ACC112 (cell line): ENCODE results near the gene CHL1.

ENCODE experiments used
- H2AFZ ChIP-seq: fragments of 200-600 bp; sonication (generic); one replicate; pipeline ENCODE4 v1.6.0; 2017; ENCODE audit warnings: antibody characterized with exemption, low read length; ENCODE audit not compliant: unreplicated experiment
- H3K27ac ChIP-seq: fragments of 200-600 bp; sonication (generic); 2 replicates; pipeline ENCODE4 v1.5.1; 2014; ENCODE audit warnings: low read depth, mild to moderate bottlenecking, antibody characterized with exemption, low read length, moderate library complexity
- H3K27me3 ChIP-seq: fragments of 200-600 bp; sonication (generic); 2 replicates; pipeline ENCODE4 v1.6.1; 2014; ENCODE audit warnings: mild to moderate bottlenecking, antibody characterized with exemption, low read length, moderate library complexity, mixed read lengths; ENCODE audit not compliant: insufficient read depth
- H3K36me3 ChIP-seq: fragments of 200-600 bp; sonication (generic); 2 replicates; pipeline ENCODE4 v1.6.1; 2016; ENCODE audit warnings: mild to moderate bottlenecking, antibody characterized with exemption, low read length, moderate library complexity, mixed read lengths; ENCODE audit not compliant: insufficient read depth
- H3K4me1 ChIP-seq: fragments of 200-600 bp; sonication (generic); one replicate; pipeline ENCODE4 v1.6.1; 2016; ENCODE audit warnings: low read length, mixed read lengths; ENCODE audit not compliant: insufficient read depth, unreplicated experiment, control insufficient read depth
- H3K4me3 ChIP-seq: fragments of 200-600 bp; sonication (generic); 2 replicates; pipeline ENCODE4 v1.5.1; 2014; ENCODE audit warnings: mild to moderate bottlenecking, low read depth, low read length
- H3K79me2 ChIP-seq: fragments of 200-600 bp; sonication (generic); one replicate; pipeline ENCODE4 v1.6.0; 2016; ENCODE audit warnings: low read length; ENCODE audit not compliant: control insufficient read depth, unreplicated experiment, insufficient read depth

CHL1 gene

GRCh38 chr3:196311-197148 lies at the start of gene CHL1:
TSS of gene CHL1 (plus strand) at chr3:196763. CDS start at chr3:319777, 123,014 bp downstream.
- Histone ChIP-seq H3K36me3 (no peaks in the 10 kb centered on the region), H3K27me3 (peaks cover 70% of the 10 kb centered on the region), H2AFZ (peak within 1 kb of the TSS; percentile 40), H3K79me2 (no peaks in the 10 kb centered on the region), H3K27ac (no peak within 1 kb of the TSS), H3K4me3 (peak within 1 kb of the TSS; percentile 69), H3K4me1 (no peaks in the 10 kb centered on the region)

DNA sequence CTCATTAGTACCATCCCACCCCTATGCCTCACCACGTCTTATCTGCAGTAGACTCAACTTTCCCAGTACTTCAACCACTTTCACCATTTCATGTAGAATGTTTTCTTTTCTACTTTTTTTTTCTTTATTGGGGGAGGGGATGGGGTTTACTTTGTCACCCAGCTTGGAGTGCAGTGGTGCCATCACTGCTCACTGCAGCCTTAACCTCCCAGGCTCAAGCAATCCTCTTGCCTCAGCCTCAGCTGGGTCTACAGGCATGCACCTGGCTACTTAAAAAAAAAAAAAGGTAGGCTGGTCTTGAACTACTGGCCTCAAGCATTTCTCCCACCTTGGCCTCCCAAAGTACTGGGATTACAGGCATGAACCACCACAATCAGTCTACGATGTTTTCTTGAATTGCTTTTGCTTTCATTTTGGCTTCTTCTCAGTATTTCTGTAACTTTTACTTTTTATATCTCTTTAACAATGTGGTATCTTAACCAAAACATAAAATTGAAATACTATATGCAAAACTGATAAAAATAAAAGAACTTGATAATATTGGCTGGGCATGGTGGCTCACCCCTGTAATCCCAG lies 44.9 kb upstream of the CHL1 start:
- Histone ChIP-seq H3K36me3 (no peaks in the 10 kb centered on the region), H3K27me3 (no peaks in the 10 kb centered on the region; the same call in 1 of the 2 replicates), H3K4me3 (no peak overlapping the region), H2AFZ (no peak overlapping the region), H3K27ac (no peak overlapping the region), H3K79me2 (no peaks in the 10 kb centered on the region), H3K4me1 (no peaks in the 10 kb centered on the region)

GRCh38 chr3:159974-160373 lies 36.6 kb upstream of the CHL1 start:
- peaks cover 8% of the 10 kb centered on the region; the same call in 1 of the 2 replicates for H3K27me3 ChIP-seq
- no peak overlapping the region for H2AFZ ChIP-seq
- H3K4me3 ChIP-seq: no peak overlapping the region
- no peaks in the 10 kb centered on the region for H3K79me2 ChIP-seq
- no peaks in the 10 kb centered on the region for H3K36me3 ChIP-seq
- no peak overlapping the region for H3K27ac ChIP-seq
- H3K4me1 ChIP-seq: no peaks in the 10 kb centered on the region

- Histone ChIP-seq H3K79me2 (no peaks in the 10 kb centered on the region), H2AFZ (no peak overlapping the region), H3K27ac (no peak overlapping the region), H3K4me3 (no peak overlapping the region), H3K36me3 (no peaks in the 10 kb centered on the region), H3K27me3 (peaks cover 8% of the 10 kb centered on the region), H3K4me1 (no peaks in the 10 kb centered on the region)
These were observed 30.5 kb upstream of the CHL1 start for GRCh38 chr3:166071-166470.

GRCh38 chr3:166799-167198 lies 29.8 kb upstream of the CHL1 start:
- peaks cover 8% of the 10 kb centered on the region for H3K27me3 ChIP-seq
- no peaks in the 10 kb centered on the region for H3K4me1 ChIP-seq
- H3K36me3 ChIP-seq: no peaks in the 10 kb centered on the region
- no peak overlapping the region for H2AFZ ChIP-seq
- no peak overlapping the region for H3K27ac ChIP-seq
- no peaks in the 10 kb centered on the region for H3K79me2 ChIP-seq
- H3K4me3 ChIP-seq: no peak overlapping the region

GRCh38 chr3:173886-174285 lies 22.7 kb upstream of the CHL1 start:
- Histone ChIP-seq H3K4me3 (peak overlapping the region; percentile 45; the same call in 1 of the 2 replicates), H3K4me1 (peaks cover 5% of the 10 kb centered on the region), H3K27me3 (no peaks in the 10 kb centered on the region), H3K79me2 (no peaks in the 10 kb centered on the region), H2AFZ (peak overlapping the region; percentile 89), H3K27ac (no peak overlapping the region), H3K36me3 (no peaks in the 10 kb centered on the region)

GRCh38 chr3:184976-185375 lies 11.6 kb upstream of the CHL1 start:
- Histone ChIP-seq H3K79me2 (no peaks in the 10 kb centered on the region), H3K4me3 (no peak overlapping the region), H3K4me1 (no peaks in the 10 kb centered on the region), H2AFZ (no peak overlapping the region), H3K27me3 (no peaks in the 10 kb centered on the region), H3K27ac (no peak overlapping the region), H3K36me3 (no peaks in the 10 kb centered on the region)

DNA sequence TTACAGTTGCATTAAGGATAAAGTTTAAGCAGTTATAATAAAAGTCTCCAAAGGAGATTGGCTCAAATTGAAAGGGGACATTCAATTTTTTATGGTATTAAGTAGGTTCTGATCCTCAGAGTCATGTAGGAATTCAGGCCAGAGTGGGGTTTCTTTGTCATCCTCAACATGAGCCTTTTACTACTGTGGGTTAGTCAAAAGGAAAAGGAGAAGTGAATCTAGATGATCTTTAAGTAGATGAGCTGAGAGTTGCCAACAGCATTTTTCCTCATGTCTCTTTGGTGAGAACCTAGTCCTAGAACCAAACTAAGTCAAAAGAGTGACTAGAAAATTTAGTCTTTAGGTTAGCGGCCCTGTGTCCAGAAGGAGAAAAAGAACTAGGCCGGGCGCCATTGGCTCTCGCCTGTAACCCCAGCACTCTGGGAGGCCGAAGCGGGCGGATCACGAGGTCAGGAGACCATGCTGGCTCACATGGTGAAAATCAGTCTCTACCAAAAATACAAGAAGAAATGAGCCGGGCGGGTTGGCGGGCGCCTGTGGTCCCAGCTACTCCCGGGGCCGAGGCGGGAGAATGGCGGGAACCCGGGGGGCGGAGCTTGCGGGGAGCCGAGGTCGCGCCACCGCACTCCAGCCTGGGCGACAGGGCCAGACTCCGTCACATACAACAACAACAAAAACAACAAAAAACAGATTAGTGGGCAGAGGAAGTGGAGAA lies 4.2 kb upstream of the CHL1 start:
- H3K4me1 ChIP-seq: no peaks in the 10 kb centered on the region
- H3K36me3 ChIP-seq: no peaks in the 10 kb centered on the region
- H2AFZ ChIP-seq: no peak overlapping the region
- H3K27me3 ChIP-seq: peaks cover 36% of the 10 kb centered on the region
- H3K4me3 ChIP-seq: no peak overlapping the region
- no peaks in the 10 kb centered on the region for H3K79me2 ChIP-seq
- H3K27ac ChIP-seq: no peak overlapping the region

GRCh38 chr3:194001-194400 lies 2.6 kb upstream of the CHL1 start:
- Histone ChIP-seq H3K4me3 (no peak overlapping the region), H2AFZ (no peak overlapping the region), H3K27ac (no peak overlapping the region), H3K36me3 (no peaks in the 10 kb centered on the region), H3K27me3 (peaks cover 52% of the 10 kb centered on the region), H3K79me2 (no peaks in the 10 kb centered on the region), H3K4me1 (no peaks in the 10 kb centered on the region)

- no peak overlapping the region for H2AFZ ChIP-seq
- H3K4me1 ChIP-seq: no peaks in the 10 kb centered on the region
- H3K36me3 ChIP-seq: no peaks in the 10 kb centered on the region
- H3K27ac ChIP-seq: no peak overlapping the region
- peaks cover 56% of the 10 kb centered on the region for H3K27me3 ChIP-seq
- no peaks in the 10 kb centered on the region for H3K79me2 ChIP-seq
- no peak overlapping the region for H3K4me3 ChIP-seq
These were observed 2.1 kb upstream of the CHL1 start for GRCh38 chr3:194421-194820.
